Activated T-cell treated with anti-CD3 and anti-CD28 coated beads for 1 hour (primary cell): ENCODE results near the gene VWCE.
"Not testable (repeated sequence)": the region's sequence is repeated elsewhere in the genome, so short reads cannot be mapped to it uniquely, and the experiment has no call there.

ENCODE experiments used
- DNase-seq: peaks from one replicate; pipeline ENCODE4 v3.0.0-alpha.2; 2020; ENCODE audit warnings: low read depth

VWCE gene

DNA sequence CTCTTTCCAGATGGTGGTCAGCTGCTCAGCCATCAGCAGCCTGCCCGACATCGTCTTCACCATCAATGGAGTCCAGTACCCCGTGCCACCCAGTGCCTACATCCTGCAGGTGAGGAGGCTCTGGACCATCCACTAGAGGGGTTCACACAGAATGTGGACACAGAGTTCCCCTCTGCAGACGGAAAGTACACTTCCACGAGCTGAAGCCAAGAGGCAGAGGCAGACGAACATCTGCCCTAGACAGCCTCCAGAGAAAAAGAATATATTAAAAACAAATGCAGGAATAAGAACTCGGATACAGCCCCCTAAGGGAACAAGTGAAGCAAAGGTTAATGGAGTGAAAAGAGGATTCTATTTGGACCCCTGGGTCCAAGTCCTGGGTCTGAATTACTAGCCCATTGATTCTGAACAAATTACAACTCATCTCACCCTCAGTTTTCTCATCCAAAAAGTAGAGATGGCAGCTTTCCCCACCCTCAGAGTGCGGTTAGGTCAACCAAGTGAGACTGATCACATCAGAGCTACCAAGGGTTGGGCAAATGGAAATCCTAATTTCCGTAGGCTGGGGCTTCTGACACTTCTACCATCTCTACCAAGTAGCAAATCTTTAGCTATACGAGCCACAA is 83.7 kb downstream of the VWCE start:
- DNase-seq = not testable (repeated sequence)

- DNase-seq = not testable (repeated sequence)
These were observed 84.5 kb downstream of the VWCE start for GRCh38 chr11:61210629-61211028.
